Muscle layer of colon (tissue), 2 donors: ENCODE results near the gene PKD2L2.
"Not testable (repeated sequence)": the region's sequence is repeated elsewhere in the genome, so short reads cannot be mapped to it uniquely, and the experiment has no call there.

ENCODE experiments used
- H3K27ac ChIP-seq: one replicate; pipeline ENCODE4 v1.7.0; 2013; ENCODE audit warnings: low read depth, mild to moderate bottlenecking, low read length, moderate library complexity
- H3K27me3 ChIP-seq, 2 donors: one replicate each; pipeline ENCODE4 v1.7.0; 2013; ENCODE audit warnings: low read length in 2 of 2, mild to moderate bottlenecking in 2 of 2; ENCODE audit not compliant: insufficient read depth in 2 of 2, control insufficient read depth in 1 of 2
- H3K36me3 ChIP-seq: one replicate; pipeline ENCODE4 v1.7.0; 2013; ENCODE audit warnings: mild to moderate bottlenecking, low read length; ENCODE audit not compliant: insufficient read depth
- H3K4me1 ChIP-seq: one replicate; pipeline ENCODE4 v1.7.0; 2013; ENCODE audit warnings: mild to moderate bottlenecking, low read length; ENCODE audit not compliant: insufficient read depth
- H3K4me3 ChIP-seq, 2 donors: one replicate each; pipeline ENCODE4 v1.7.0; 2013; ENCODE audit warnings: low read length in 2 of 2, low read depth in 1 of 2, mild to moderate bottlenecking in 1 of 2, moderate library complexity in 1 of 2
- H3K9ac ChIP-seq: one replicate; pipeline ENCODE4 v1.7.0; 2013; ENCODE audit warnings: low read length
- H3K9me3 ChIP-seq: one replicate; pipeline ENCODE4 v1.7.0; 2013; ENCODE audit warnings: mild to moderate bottlenecking, low read length
- donor health status: abdominal sarcoma.
- donor health status: Adenocarcinoma of cecum.

PKD2L2 gene

DNA sequence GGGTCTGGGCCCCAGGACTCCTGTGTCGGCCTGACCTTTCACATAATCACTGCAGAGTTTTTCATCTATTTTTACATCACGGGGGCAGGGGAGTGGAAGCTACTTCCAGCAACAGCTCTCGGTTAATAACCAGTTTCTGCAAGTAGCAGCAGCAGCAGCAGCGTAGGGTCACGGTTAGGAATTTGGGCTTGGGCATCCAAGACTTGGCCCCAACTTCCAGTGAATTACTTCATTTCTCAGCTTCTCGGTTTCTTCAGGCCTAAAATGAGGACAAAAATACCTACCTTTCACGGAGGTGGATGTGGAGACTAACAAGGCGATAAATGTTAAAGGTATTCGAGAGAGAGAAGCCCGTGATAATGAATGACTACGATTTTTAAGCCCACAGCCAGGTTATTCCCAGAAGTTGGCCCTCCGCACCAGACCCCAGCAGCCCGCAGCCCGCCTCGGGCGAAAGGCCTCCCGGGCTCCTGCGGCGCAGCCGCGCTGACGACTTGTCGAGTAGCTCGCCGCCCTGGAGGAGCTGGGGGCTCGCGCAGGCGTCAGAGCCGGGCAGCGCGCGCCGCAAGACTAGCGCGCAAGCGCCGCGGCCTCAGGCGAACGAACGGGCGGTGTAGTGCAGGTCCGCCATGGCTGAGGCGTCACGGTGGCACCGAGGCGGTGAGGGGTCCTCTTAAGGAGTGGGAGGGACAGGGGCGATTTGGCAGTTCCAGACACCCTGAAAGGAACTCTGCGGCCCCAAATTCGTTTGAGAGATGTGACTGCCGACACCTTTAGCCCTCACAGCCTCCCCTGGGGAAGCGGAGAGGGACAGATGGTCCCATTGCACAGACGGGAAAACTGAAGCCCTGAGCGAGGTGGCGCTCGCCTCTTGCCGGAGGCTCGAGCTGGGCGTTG is at the start of gene PKD2L2:
Gene PKD2L2 (plus strand): TSS at position 595 of the 897 bp plus-strand sequence. CDS start 35 bp downstream, at position 630.
- H3K9me3 ChIP-seq = no peaks in the 10 kb centered on the region
- H3K4me3 ChIP-seq = peak within 1 kb of the TSS; percentile 56 to 62
- H3K9ac ChIP-seq = no peak within 1 kb of the TSS
- peaks cover 4% of the 10 kb centered on the region for H3K4me1 ChIP-seq
- no peaks in the 10 kb centered on the region for H3K27me3 ChIP-seq
- H3K36me3 ChIP-seq = no peaks in the 10 kb centered on the region
- peak within 1 kb of the TSS; percentile 39 for H3K27ac ChIP-seq

DNA sequence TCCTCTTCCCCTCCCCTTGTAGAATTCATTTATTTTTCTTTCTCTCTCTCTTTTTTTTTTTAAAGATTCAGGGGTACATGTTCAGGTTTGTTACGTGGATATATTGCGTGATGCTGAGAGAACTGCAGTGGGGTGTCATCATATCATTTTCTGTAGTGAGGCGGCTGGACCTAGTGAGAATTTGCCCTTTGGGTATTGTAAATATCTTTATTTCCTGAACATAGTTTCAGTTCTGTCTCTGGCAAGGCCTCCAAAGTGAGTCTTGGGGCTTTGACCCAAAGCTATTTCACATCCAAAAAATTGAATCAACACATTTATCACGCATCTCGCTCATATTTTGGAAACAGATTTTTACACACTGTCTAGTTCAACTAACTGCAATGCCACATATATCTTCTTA is 47.0 kb upstream of the PKD2L2 start:
- H3K9me3 ChIP-seq = no peaks in the 10 kb centered on the region
- H3K4me1 ChIP-seq = no peaks in the 10 kb centered on the region
- no peak overlapping the region for H3K9ac ChIP-seq
- H3K27ac ChIP-seq = no peak overlapping the region
- no peak overlapping the region for H3K4me3 ChIP-seq
- no peaks in the 10 kb centered on the region for H3K27me3 ChIP-seq
- H3K36me3 ChIP-seq = no peaks in the 10 kb centered on the region

DNA sequence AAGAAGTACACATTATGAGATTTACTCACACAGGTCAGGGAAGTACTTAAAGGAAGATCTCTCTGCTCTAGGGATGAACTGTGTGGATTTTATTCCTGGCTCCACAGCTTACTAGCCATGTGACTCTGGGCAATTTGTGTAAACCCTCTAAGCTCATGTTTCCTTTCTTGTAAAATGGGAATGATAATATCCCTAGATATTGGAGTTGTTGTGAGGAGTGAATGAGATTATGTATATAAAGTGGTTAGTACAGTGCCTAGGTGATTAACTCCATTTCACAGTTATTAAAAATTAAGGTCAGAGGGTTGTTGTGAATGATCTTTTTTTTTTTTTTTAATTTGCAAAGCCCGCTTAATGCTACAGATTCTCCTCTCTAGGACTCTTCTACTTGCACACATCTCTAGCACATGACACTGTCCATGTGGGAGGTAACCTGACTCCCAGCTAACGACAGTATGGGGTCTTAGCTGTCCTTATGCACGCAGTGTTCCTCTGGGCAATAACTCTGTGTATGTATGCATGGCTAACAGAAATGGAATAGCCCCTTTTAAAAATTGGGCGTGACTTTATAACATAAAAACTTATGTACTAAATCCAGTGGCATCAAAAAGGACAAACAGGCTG is 45.5 kb upstream of the PKD2L2 start:
- no peak overlapping the region for H3K27ac ChIP-seq
- H3K4me1 ChIP-seq = no peaks in the 10 kb centered on the region
- H3K4me3 ChIP-seq = no peak overlapping the region
- H3K27me3 ChIP-seq = no peaks in the 10 kb centered on the region
- no peak overlapping the region for H3K9ac ChIP-seq
- no peaks in the 10 kb centered on the region for H3K9me3 ChIP-seq
- H3K36me3 ChIP-seq = no peaks in the 10 kb centered on the region

GRCh38 chr5:137845472-137845871 is 43.8 kb upstream of the PKD2L2 start:
- Histone ChIP-seq H3K27ac (no peak overlapping the region), H3K4me1 (no peaks in the 10 kb centered on the region), H3K9ac (no peak overlapping the region), H3K27me3 (no peaks in the 10 kb centered on the region), H3K9me3 (no peaks in the 10 kb centered on the region), H3K4me3 (no peak overlapping the region), H3K36me3 (no peaks in the 10 kb centered on the region)

DNA sequence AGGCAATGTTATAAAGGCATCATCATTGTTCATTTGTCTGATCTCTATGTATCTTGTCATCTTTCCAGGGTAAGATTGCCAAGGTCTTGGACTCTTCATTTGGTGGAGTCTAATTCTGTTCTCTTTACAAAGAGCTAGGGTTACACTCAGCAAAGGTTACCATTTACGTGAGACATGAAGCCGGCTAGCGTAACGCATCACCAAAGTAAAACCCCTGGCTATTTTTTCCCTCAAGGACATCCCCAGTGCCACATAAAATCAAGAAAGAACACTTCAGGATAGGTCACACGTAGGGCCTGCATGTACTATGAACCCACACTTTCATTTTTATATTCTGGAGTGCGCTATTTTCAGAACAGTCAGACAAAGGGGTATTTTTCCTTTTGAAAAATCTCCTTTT is 41.6 kb upstream of the PKD2L2 start:
- Histone ChIP-seq H3K4me1 (no peaks in the 10 kb centered on the region), H3K27ac (no peak overlapping the region), H3K9ac (no peak overlapping the region), H3K27me3 (no peaks in the 10 kb centered on the region), H3K9me3 (no peaks in the 10 kb centered on the region), H3K36me3 (no peaks in the 10 kb centered on the region), H3K4me3 (no peak overlapping the region)

GRCh38 chr5:137853165-137853564 is 36.1 kb upstream of the PKD2L2 start:
- H3K27me3 ChIP-seq, H3K4me1 ChIP-seq, H3K9me3 ChIP-seq, H3K4me3 ChIP-seq, H3K27ac ChIP-seq, H3K9ac ChIP-seq, H3K36me3 ChIP-seq: not testable (repeated sequence)

DNA sequence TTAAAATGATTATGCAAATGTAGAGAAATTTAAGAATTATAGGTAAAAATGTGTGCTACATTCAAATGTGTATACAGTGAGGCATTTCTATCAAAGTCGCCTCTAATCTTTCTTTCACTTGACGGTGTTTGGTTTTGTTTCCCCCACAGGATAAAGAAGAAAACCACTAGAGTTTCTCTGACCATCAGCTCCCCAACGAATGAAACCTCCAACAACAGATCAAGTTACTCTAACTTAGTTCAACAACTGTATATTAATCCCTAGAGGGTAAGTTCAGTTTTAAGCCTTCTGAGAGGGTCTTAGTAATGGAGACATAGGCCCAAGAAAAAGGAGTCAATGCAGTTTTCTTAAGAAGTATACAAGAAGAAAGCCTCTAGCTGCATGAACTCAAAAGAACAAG is 33.1 kb upstream of the PKD2L2 start:
- Histone ChIP-seq H3K27me3 (no peaks in the 10 kb centered on the region), H3K4me1 (no peaks in the 10 kb centered on the region), H3K9ac (no peak overlapping the region), H3K4me3 (no peak overlapping the region), H3K36me3 (no peaks in the 10 kb centered on the region), H3K27ac (no peak overlapping the region), H3K9me3 (no peaks in the 10 kb centered on the region)

GRCh38 chr5:137856916-137857862 is 32.1 kb upstream of the PKD2L2 start:
- Histone ChIP-seq H3K4me1 (no peaks in the 10 kb centered on the region), H3K4me3 (no peak overlapping the region), H3K27me3 (no peaks in the 10 kb centered on the region), H3K27ac (no peak overlapping the region), H3K36me3 (no peaks in the 10 kb centered on the region), H3K9me3 (no peaks in the 10 kb centered on the region), H3K9ac (no peak overlapping the region)

GRCh38 chr5:137858223-137858916 is 30.9 kb upstream of the PKD2L2 start:
- Histone ChIP-seq H3K27me3 (no peaks in the 10 kb centered on the region), H3K4me1 (no peaks in the 10 kb centered on the region), H3K36me3 (no peaks in the 10 kb centered on the region), H3K9ac (no peak overlapping the region), H3K4me3 (no peak overlapping the region), H3K9me3 (no peaks in the 10 kb centered on the region), H3K27ac (no peak overlapping the region)

- Histone ChIP-seq H3K9ac (no peak overlapping the region), H3K36me3 (no peaks in the 10 kb centered on the region), H3K4me3 (no peak overlapping the region), H3K4me1 (no peaks in the 10 kb centered on the region), H3K9me3 (no peaks in the 10 kb centered on the region), H3K27ac (no peak overlapping the region), H3K27me3 (no peaks in the 10 kb centered on the region)
These were observed 30.3 kb upstream of the PKD2L2 start for GRCh38 chr5:137858954-137859353.

- H3K4me1 ChIP-seq = no peaks in the 10 kb centered on the region
- no peak overlapping the region for H3K27ac ChIP-seq
- H3K36me3 ChIP-seq = no peaks in the 10 kb centered on the region
These were observed 27.0 kb upstream of the PKD2L2 start for GRCh38 chr5:137862251-137862650.

More at GRCh38 chr5:137862251-137862650, 27.0 kb upstream of the PKD2L2 start:
- no peak overlapping the region for H3K9ac ChIP-seq
- H3K4me3 ChIP-seq = no peak overlapping the region
- no peaks in the 10 kb centered on the region for H3K9me3 ChIP-seq
- H3K27me3 ChIP-seq = no peaks in the 10 kb centered on the region
